WTC11 (cell line): ENCODE data around the gene GUCD1. TPM values are rescaled to one million over a fixed set of nuclear protein-coding genes. Genes with fewer than 3 reads are reported as not detected.

Experiments
- ATAC-seq: fragments of 200-7000 bp; cut with Tn5 transposase; 2 replicates; pipeline ENCODE4 v1.10.0; 2021; ENCODE audit warnings: mild to moderate bottlenecking, moderate library complexity
- CTCF ChIA-PET: fragments of 300-600 bp; sonication (Branson Sonifier 250); formaldehyde crosslinking; loops from one replicate; lab custom pipeline; 2021; ENCODE audit warnings: antibody characterized with exemption; lab: Charles Lee
- POLR2A ChIA-PET: fragments of 350-600 bp; sonication (Branson Sonifier 250); formaldehyde crosslinking; loops from one replicate; lab custom pipeline; 2021; ENCODE audit warnings: antibody characterized with exemption; lab: Charles Lee
- DNase-seq: peaks from one replicate; pipeline ENCODE4 v3.0.0; 2021; ENCODE audit warnings: low spot score
- H3K27ac Mint-ChIP-seq: 2 replicates; pipeline ENCODE4 v1.8.0; 2021; ENCODE audit warnings: mixed read lengths
- H3K27me3 Mint-ChIP-seq: 2 replicates; pipeline ENCODE4 v1.8.0; 2021; ENCODE audit warnings: low read depth, mild to moderate bottlenecking, moderate library complexity, mixed read lengths
- H3K36me3 Mint-ChIP-seq: 2 replicates; pipeline ENCODE4 v1.8.0; 2021; ENCODE audit warnings: mixed read lengths
- H3K4me1 Mint-ChIP-seq: 2 replicates; pipeline ENCODE4 v1.8.0; 2022; ENCODE audit warnings: mixed read lengths
- H3K4me3 Mint-ChIP-seq: 2 replicates; pipeline ENCODE4 v1.8.0; 2021; ENCODE audit warnings: mild to moderate bottlenecking, moderate library complexity, mixed read lengths
- H3K9me3 Mint-ChIP-seq: 2 replicates; pipeline ENCODE4 v1.8.0; 2021; ENCODE audit warnings: mixed read lengths
- ELF4 ChIP-seq: sonication (generic); formaldehyde crosslinking; IDR thresholded peaks from 2 replicates; pipeline ENCODE4 v1.8.1; 2022; ENCODE audit warnings: low read depth, mild to moderate bottlenecking, moderate library complexity, missing genetic modification reagents
- ETV6 ChIP-seq: sonication (generic); formaldehyde crosslinking; IDR thresholded peaks from 2 replicates; pipeline ENCODE4 v1.8.1; 2022; ENCODE audit warnings: mild to moderate bottlenecking, missing genetic modification reagents
- IRF2 ChIP-seq: sonication (generic); formaldehyde crosslinking; IDR thresholded peaks from 2 replicates; pipeline ENCODE4 v1.8.0; 2022; ENCODE audit warnings: low read depth, missing genetic modification reagents, borderline replicate concordance
- JAZF1 ChIP-seq: fragments of 250-450 bp; sonication (Bioruptor Pico); IDR thresholded peaks from 2 replicates; pipeline ENCODE4 v1.9.0; 2021; ENCODE audit warnings: moderate library complexity, mild to moderate bottlenecking, inconsistent platforms
- JUN ChIP-seq: sonication (generic); formaldehyde crosslinking; IDR thresholded peaks from 2 replicates; pipeline ENCODE4 v1.8.0; 2023; ENCODE audit warnings: mild to moderate bottlenecking, missing genetic modification reagents
- NFE2L1 ChIP-seq: sonication (generic); formaldehyde crosslinking; IDR thresholded peaks from 2 replicates; pipeline ENCODE4 v1.8.1; 2023; ENCODE audit warnings: missing genetic modification reagents
- NR1H2 ChIP-seq: sonication (generic); formaldehyde crosslinking; IDR thresholded peaks from 2 replicates; pipeline ENCODE4 v1.9.0; 2021; ENCODE audit warnings: mild to moderate bottlenecking, moderate library complexity, missing genetic modification reagents
- NR2C2 ChIP-seq: sonication (generic); formaldehyde crosslinking; IDR thresholded peaks from 2 replicates; pipeline ENCODE4 v1.8.0; 2022; ENCODE audit warnings: mild to moderate bottlenecking, missing genetic modification reagents
- OVOL2 ChIP-seq: fragments of 250-450 bp; sonication (Bioruptor Pico); IDR thresholded peaks from 2 replicates; pipeline ENCODE4 v1.9.0; 2021; ENCODE audit warnings: mild to moderate bottlenecking, borderline replicate concordance
- RELA ChIP-seq: sonication (generic); formaldehyde crosslinking; IDR thresholded peaks from 2 replicates; pipeline ENCODE4 v1.8.1; 2022; ENCODE audit warnings: missing genetic modification reagents, mild to moderate bottlenecking, borderline replicate concordance
- SP1 ChIP-seq: sonication (generic); formaldehyde crosslinking; conservative IDR thresholded peaks from 2 replicates; pipeline ENCODE4 v1.8.1; 2022; ENCODE audit warnings: missing genetic modification reagents
- TEAD1 ChIP-seq: sonication (generic); formaldehyde crosslinking; IDR thresholded peaks from 2 replicates; pipeline ENCODE4 v1.8.0; 2022; ENCODE audit warnings: mild to moderate bottlenecking, missing genetic modification reagents
- ZBTB21 ChIP-seq: sonication (generic); formaldehyde crosslinking; IDR thresholded peaks from 2 replicates; pipeline ENCODE4 v1.8.1; 2023; ENCODE audit warnings: mild to moderate bottlenecking, missing genetic modification reagents, borderline replicate concordance
- ZNF121 ChIP-seq: sonication (generic); formaldehyde crosslinking; IDR thresholded peaks from 2 replicates; pipeline ENCODE4 v1.8.0; 2023; ENCODE audit warnings: missing genetic modification reagents
- ZNF396 ChIP-seq: fragments of 250-450 bp; sonication (Bioruptor Pico); IDR thresholded peaks from 2 replicates; pipeline ENCODE4 v1.8.0; 2021; ENCODE audit warnings: mild to moderate bottlenecking, moderate library complexity, borderline replicate concordance
- total RNA-seq: library from RNA; stranded (reverse); gene quantifications from 3 replicates; pipeline ENCODE4 v1.2.3, GENCODE V29; 2021
- TF ChIP-seq, protein P1 (sequence below): sonication (generic); formaldehyde crosslinking; IDR thresholded peaks from 2 replicates; pipeline ENCODE4 v1.8.1; 2022; ENCODE audit warnings: low read depth, mild to moderate bottlenecking, moderate library complexity, missing genetic modification reagents, borderline replicate concordance
- TF ChIP-seq, protein P2 (sequence below): fragments of 250-450 bp; sonication (Bioruptor Pico); IDR thresholded peaks from 2 replicates; pipeline ENCODE4 v2.1.2; 2022; ENCODE audit warnings: mild to moderate bottlenecking, moderate library complexity
- TF ChIP-seq, protein P3 (sequence below): sonication (generic); formaldehyde crosslinking; IDR thresholded peaks from 2 replicates; pipeline ENCODE4 v1.8.0; 2022; ENCODE audit warnings: mild to moderate bottlenecking, missing genetic modification reagents
- TF ChIP-seq, protein P4 (sequence below): sonication (generic); formaldehyde crosslinking; IDR thresholded peaks from 2 replicates; pipeline ENCODE4 v1.8.0; 2023; ENCODE audit warnings: missing genetic modification reagents, mild to moderate bottlenecking, borderline replicate concordance
- TF ChIP-seq, protein P5 (sequence below): sonication (generic); formaldehyde crosslinking; IDR thresholded peaks from 2 replicates; pipeline ENCODE4 v1.8.1; 2022; ENCODE audit warnings: low read depth, missing genetic modification reagents, borderline replicate concordance

Gene GUCD1
- total RNA-seq, 1 experiment from 2014 or later: 105 TPM

DNA sequence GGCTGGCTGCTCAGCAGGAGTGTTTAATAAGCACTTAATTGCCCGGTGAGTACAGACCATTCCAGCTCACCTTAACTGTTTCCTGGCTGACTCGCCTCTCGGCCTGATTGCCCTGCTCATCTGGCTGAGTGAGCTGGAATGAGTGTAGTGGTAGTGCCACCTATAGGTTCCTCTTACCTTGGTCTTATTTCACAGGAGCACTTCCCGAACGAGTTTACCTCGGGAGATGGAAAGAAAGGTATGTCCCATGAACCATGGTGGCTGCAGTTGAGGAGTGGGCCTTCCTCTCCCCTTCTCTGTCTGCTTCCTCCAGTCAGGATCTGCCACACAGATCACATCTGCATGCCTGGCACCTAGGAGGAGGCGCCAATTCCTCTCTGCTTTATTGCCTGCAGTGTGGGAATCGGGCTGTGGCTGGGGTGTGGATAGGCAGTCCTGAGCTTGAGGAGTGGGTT is 33.1 kb downstream of the GUCD1 start:
- no peak overlapping the region; the same call in 1 of the 2 replicates for H3K27ac Mint-ChIP-seq
- POLR2A ChIA-PET: interaction anchor here (1.1 to 1.4 kb wide), 2 partner anchors 14 to 100 kb away, joined by 3 to 5 read pairs; no protein-coding TSS in a partner anchor
- peaks cover 16% of the 10 kb centered on the region for H3K4me1 Mint-ChIP-seq

DNA sequence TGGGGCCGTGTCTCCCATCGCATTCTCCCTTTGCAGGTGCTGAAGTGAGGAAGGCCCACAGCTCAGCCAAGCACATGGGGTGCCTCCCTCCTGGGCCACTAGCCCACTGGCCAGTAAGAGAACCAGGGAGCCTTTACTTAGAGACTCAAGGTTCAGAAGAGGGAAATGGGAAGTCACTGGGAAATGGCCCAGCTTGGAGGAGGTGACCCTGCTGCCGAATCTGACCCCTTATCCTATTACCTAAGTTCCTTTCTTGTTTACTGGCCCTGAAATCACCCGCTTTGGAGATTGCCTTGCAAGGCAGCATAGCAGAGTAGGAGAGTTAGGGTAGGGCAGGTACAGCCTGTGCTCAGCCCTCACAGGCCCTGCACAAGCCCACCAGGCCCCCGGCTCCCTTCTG is 35.4 kb downstream of the GUCD1 start:
- no peaks in the 10 kb centered on the region for H3K36me3 Mint-ChIP-seq
- POLR2A ChIA-PET: interaction anchor here (0.6 kb wide), 1 partner anchor 93 kb away, joined by 3 read pairs; no protein-coding TSS in a partner anchor
- no peaks in the 10 kb centered on the region for H3K9me3 Mint-ChIP-seq
- no peak overlapping the region for H3K27ac Mint-ChIP-seq
- CTCF ChIA-PET: interaction anchor here (1.0 to 6.1 kb wide), 3 partner anchors 12 to 98 kb away, joined by 3 to 32 read pairs (median 5); no protein-coding TSS in a partner anchor
- no peak for DNase-seq
- no peak for ATAC-seq
- TF ChIP-seq, protein P1, sequence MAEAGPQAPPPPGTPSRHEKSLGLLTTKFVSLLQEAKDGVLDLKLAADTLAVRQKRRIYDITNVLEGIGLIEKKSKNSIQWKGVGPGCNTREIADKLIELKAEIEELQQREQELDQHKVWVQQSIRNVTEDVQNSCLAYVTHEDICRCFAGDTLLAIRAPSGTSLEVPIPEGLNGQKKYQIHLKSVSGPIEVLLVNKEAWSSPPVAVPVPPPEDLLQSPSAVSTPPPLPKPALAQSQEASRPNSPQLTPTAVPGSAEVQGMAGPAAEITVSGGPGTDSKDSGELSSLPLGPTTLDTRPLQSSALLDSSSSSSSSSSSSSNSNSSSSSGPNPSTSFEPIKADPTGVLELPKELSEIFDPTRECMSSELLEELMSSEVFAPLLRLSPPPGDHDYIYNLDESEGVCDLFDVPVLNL (CRISPR knock-in tag): no peak
- no peak for TF ChIP-seq ZNF396
- no peak for TF ChIP-seq JUN
- TF ChIP-seq OVOL2 (CRISPR knock-in tag): no peak
- no peak for TF ChIP-seq IRF2 (CRISPR knock-in tag)
- TF ChIP-seq NR2C2 (CRISPR knock-in tag): no peak
- TF ChIP-seq RELA (CRISPR knock-in tag): no peak
- TF ChIP-seq, protein P2, sequence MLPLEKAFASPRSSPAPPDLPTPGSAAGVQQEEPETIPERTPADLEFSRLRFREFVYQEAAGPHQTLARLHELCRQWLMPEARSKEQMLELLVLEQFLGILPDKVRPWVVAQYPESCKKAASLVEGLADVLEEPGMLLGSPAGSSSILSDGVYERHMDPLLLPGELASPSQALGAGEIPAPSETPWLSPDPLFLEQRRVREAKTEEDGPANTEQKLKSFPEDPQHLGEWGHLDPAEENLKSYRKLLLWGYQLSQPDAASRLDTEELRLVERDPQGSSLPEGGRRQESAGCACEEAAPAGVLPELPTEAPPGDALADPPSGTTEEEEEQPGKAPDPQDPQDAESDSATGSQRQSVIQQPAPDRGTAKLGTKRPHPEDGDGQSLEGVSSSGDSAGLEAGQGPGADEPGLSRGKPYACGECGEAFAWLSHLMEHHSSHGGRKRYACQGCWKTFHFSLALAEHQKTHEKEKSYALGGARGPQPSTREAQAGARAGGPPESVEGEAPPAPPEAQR (CRISPR knock-in tag): no peak
- TF ChIP-seq, protein P3, sequence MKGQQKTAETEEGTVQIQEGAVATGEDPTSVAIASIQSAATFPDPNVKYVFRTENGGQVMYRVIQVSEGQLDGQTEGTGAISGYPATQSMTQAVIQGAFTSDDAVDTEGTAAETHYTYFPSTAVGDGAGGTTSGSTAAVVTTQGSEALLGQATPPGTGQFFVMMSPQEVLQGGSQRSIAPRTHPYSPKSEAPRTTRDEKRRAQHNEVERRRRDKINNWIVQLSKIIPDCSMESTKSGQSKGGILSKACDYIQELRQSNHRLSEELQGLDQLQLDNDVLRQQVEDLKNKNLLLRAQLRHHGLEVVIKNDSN (CRISPR knock-in tag): no peak
- TF ChIP-seq NFE2L1 (CRISPR knock-in tag): no peak
- TF ChIP-seq, protein P4, sequence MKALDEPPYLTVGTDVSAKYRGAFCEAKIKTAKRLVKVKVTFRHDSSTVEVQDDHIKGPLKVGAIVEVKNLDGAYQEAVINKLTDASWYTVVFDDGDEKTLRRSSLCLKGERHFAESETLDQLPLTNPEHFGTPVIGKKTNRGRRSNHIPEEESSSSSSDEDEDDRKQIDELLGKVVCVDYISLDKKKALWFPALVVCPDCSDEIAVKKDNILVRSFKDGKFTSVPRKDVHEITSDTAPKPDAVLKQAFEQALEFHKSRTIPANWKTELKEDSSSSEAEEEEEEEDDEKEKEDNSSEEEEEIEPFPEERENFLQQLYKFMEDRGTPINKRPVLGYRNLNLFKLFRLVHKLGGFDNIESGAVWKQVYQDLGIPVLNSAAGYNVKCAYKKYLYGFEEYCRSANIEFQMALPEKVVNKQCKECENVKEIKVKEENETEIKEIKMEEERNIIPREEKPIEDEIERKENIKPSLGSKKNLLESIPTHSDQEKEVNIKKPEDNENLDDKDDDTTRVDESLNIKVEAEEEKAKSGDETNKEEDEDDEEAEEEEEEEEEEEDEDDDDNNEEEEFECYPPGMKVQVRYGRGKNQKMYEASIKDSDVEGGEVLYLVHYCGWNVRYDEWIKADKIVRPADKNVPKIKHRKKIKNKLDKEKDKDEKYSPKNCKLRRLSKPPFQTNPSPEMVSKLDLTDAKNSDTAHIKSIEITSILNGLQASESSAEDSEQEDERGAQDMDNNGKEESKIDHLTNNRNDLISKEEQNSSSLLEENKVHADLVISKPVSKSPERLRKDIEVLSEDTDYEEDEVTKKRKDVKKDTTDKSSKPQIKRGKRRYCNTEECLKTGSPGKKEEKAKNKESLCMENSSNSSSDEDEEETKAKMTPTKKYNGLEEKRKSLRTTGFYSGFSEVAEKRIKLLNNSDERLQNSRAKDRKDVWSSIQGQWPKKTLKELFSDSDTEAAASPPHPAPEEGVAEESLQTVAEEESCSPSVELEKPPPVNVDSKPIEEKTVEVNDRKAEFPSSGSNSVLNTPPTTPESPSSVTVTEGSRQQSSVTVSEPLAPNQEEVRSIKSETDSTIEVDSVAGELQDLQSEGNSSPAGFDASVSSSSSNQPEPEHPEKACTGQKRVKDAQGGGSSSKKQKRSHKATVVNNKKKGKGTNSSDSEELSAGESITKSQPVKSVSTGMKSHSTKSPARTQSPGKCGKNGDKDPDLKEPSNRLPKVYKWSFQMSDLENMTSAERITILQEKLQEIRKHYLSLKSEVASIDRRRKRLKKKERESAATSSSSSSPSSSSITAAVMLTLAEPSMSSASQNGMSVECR (CRISPR knock-in tag): no peak
- TF ChIP-seq ELF4 (CRISPR knock-in tag): no peak
- no peak for TF ChIP-seq NR1H2 (CRISPR knock-in tag)
- TF ChIP-seq JAZF1 (CRISPR knock-in tag): no peak
- peaks cover 3% of the 10 kb centered on the region; the same call in 1 of the 2 replicates for H3K27me3 Mint-ChIP-seq
- no peak overlapping the region for H3K4me3 Mint-ChIP-seq
- peaks cover 20% of the 10 kb centered on the region for H3K4me1 Mint-ChIP-seq

More for the DNA sequence above, 33.1 kb downstream of the GUCD1 start:
- Mint-ChIP-seq H3K36me3 (no peaks in the 10 kb centered on the region), H3K4me3 (no peak overlapping the region; the same call in 1 of the 2 replicates), H3K9me3 (no peaks in the 10 kb centered on the region), H3K27me3 (no peaks in the 10 kb centered on the region)
- ATAC-seq: peak; percentile 90
- DNase-seq: peak; percentile 61
- 0 out of 2 replicates have a peak, but pooled peaks have one; percentile 31 for TF ChIP-seq TEAD1 (CRISPR knock-in tag)
- 0 out of 2 replicates have a peak, but pooled peaks have one; percentile 46 for TF ChIP-seq ZNF121
- peak; percentile 52; the same call in 1 of the 2 replicates for TF ChIP-seq ETV6 (CRISPR knock-in tag)
- TF ChIP-seq SP1: no peak
- TF ChIP-seq ZBTB21 (CRISPR knock-in tag): peak; percentile 58; the same call in 1 of the 2 replicates
- TF ChIP-seq, protein P5, sequence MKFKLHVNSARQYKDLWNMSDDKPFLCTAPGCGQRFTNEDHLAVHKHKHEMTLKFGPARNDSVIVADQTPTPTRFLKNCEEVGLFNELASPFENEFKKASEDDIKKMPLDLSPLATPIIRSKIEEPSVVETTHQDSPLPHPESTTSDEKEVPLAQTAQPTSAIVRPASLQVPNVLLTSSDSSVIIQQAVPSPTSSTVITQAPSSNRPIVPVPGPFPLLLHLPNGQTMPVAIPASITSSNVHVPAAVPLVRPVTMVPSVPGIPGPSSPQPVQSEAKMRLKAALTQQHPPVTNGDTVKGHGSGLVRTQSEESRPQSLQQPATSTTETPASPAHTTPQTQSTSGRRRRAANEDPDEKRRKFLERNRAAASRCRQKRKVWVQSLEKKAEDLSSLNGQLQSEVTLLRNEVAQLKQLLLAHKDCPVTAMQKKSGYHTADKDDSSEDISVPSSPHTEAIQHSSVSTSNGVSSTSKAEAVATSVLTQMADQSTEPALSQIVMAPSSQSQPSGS (CRISPR knock-in tag): no peak
- TF ChIP-seq, all 79 proteins: peak for 4
- CTCF ChIA-PET: interaction anchor here (0.5 to 11.4 kb wide), 31 partner anchors 8 to 511 kb away, joined by 3 to 243 read pairs (median 4); partner anchors contain the start of genes ADORA2A, CABIN1 and GUCD1
